ENCODE data around the gene UBE2M.
"Not testable (repeated sequence)": the region's sequence is repeated elsewhere in the genome, so short reads cannot be mapped to it uniquely, and the experiment has no call there.

UBE2M gene

GRCh38 chr19:58511353-58512208 lies 46.8 kb downstream of the UBE2M start, which contains the start of gene SLC27A5:
Gene SLC27A5, minus strand, starts transcription at chr19:58511992. Its CDS starts 37 bp downstream, at chr19:58511955.
- DNase-seq: no peak

DNA sequence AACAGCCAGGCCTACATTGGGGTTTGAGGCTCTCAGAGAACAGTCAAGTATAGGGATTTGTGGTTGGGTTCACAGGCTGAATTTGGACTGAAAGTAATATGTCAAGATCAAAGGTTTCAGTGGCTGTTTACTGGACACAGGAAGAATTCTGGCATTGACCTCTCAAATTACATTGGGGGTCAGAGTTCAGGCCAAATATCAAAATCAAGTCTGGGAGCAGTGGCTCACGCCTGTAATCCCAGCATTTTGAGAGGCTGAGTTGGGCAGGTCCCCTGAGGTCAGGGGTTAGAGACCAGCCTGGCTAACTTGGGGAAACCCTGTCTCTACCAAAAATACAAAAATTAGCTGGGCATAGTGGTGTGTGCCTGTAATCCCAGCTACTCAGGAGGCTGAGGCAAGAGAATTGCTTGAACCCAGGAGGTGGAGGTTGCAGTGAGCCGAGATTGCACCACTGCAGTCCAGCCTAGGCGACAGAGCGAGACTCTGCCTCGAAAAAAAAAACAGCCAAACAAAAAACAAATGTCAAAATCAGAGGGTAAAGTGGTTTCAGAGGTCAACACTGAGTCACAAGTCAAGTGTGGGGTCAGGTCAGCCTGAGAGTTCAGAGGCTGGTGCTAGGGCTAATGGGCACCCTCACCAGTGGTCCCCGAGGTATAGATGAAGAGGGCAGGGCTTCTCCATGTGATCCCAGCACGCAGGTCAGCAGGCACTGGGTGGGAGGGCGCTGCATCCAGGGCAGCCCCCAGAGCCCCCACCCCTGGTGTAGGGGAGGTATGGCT lies 48.1 kb downstream of the UBE2M start:
- DNase-seq: no peak

DNA sequence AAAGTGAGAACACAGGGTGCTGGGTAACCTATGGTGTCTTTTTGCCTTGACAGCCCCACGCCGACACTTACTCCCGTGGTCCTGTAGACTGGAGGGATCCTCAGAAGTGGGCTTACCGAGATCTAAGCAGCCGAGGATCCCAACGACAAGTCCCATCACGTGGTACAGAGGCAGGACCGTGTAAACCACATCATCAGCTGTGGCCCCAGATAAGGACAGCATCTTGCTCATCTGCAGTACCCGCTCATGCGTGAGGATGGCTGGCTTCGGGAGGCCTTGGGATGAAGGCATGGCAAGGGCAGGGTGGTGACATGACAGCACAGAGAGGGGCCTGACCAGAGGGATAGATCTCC lies 48.7 kb downstream of the UBE2M start:
- no peak for DNase-seq

GRCh38 chr19:58507602-58508223 lies 50.7 kb downstream of the UBE2M start:
- DNase-seq: not testable (repeated sequence)
